ENCODE data around the gene SAT1.

DNA sequence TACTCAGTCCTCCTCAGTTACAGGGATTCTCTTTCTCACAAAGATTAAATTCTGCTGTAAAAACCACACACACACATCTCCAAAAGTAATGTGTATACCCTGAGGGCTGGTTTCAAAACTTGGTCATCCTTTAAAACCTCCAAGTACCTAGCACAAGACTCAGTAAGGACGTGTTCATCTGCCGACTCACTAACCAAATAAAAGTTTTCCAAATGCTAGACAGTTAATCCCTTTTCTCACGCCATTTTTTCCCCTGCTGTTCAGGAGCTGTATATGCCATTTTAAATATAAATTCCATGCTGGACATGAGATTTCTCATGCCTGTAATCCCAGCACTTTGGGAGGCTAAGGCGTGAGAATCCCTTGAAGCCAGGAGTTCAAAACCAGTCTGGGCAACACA lies 3.9 kb upstream of the SAT1 start:
- TF ChIP-seq EZH2 (IDR thresholded peaks at IDR 0.05; ENCODE audit: insufficient read depth, low read length) = no peak
- TF ChIP-seq, protein P1, sequence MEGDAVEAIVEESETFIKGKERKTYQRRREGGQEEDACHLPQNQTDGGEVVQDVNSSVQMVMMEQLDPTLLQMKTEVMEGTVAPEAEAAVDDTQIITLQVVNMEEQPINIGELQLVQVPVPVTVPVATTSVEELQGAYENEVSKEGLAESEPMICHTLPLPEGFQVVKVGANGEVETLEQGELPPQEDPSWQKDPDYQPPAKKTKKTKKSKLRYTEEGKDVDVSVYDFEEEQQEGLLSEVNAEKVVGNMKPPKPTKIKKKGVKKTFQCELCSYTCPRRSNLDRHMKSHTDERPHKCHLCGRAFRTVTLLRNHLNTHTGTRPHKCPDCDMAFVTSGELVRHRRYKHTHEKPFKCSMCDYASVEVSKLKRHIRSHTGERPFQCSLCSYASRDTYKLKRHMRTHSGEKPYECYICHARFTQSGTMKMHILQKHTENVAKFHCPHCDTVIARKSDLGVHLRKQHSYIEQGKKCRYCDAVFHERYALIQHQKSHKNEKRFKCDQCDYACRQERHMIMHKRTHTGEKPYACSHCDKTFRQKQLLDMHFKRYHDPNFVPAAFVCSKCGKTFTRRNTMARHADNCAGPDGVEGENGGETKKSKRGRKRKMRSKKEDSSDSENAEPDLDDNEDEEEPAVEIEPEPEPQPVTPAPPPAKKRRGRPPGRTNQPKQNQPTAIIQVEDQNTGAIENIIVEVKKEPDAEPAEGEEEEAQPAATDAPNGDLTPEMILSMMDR (IDR thresholded peaks at IDR 0.05; ENCODE audit: insufficient read depth, low read depth, low read length) = peak; percentile 3
